GM12864 (cell line): ENCODE measurements around the gene SAFB2.

Experiments
- DNase-seq: peaks from one replicate; pipeline ENCODE4 v3.0.0-alpha.2; 2011; ENCODE audit warnings: low read depth
- H3K4me3 ChIP-seq: 2 replicates; pipeline ENCODE4 v1.5.1; 2011; ENCODE audit warnings: mild to moderate bottlenecking, low read depth, low read length, control low read depth
- TF ChIP-seq, protein P1 (sequence below): IDR thresholded peaks from 2 replicates; pipeline ENCODE4 v1.5.1; 2011; ENCODE audit warnings: low read depth, mild to moderate bottlenecking, moderate library complexity, low read length, control low read depth, inconsistent platforms; ENCODE audit errors: missing control alignments

SAFB2 gene

DNA sequence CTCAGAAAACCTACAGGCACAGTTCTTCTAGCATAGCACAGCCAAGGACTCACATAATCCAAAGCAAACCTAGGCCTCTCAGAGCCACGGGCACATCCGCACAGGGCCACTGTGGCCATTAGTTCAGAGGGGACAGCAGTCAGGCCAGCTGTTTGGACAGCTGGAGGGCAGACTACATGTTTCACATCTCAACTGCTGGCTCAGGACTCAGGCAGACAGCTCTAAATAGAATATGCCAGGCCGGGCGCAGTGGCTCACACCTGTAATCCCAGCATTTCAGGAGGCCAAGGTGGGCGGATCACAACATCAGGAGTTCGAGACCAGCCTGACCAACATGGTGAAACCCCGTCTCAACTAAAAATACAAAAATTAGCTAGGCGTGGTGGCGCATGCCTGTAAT is 26.8 kb downstream of the SAFB2 start:
- no peak for DNase-seq
- H3K4me3 ChIP-seq = no peak overlapping the region
- TF ChIP-seq, protein P1, sequence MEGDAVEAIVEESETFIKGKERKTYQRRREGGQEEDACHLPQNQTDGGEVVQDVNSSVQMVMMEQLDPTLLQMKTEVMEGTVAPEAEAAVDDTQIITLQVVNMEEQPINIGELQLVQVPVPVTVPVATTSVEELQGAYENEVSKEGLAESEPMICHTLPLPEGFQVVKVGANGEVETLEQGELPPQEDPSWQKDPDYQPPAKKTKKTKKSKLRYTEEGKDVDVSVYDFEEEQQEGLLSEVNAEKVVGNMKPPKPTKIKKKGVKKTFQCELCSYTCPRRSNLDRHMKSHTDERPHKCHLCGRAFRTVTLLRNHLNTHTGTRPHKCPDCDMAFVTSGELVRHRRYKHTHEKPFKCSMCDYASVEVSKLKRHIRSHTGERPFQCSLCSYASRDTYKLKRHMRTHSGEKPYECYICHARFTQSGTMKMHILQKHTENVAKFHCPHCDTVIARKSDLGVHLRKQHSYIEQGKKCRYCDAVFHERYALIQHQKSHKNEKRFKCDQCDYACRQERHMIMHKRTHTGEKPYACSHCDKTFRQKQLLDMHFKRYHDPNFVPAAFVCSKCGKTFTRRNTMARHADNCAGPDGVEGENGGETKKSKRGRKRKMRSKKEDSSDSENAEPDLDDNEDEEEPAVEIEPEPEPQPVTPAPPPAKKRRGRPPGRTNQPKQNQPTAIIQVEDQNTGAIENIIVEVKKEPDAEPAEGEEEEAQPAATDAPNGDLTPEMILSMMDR = no peak

DNA sequence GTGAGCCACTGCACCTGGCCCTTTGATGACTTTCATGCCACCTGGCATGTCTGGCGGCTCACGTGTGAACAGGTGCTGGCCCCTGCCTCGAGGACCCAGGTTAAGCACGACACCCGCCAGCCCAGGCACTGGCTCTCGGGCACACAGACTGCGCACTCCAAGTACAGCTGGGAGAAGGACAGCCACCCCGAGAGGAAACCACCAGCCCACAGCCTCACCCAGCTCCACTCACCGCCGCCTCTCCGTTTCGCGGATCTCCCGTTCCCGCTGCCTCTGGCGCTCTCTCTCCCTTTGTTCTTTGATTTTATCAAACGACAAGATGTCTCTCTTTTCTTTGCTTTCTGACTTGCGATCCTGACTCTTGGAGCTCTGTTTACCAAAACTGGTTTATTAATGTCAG is 27.4 kb downstream of the SAFB2 start:
- H3K4me3 ChIP-seq = no peak overlapping the region
- no peak for DNase-seq
- TF ChIP-seq, protein P1 = no peak

DNA sequence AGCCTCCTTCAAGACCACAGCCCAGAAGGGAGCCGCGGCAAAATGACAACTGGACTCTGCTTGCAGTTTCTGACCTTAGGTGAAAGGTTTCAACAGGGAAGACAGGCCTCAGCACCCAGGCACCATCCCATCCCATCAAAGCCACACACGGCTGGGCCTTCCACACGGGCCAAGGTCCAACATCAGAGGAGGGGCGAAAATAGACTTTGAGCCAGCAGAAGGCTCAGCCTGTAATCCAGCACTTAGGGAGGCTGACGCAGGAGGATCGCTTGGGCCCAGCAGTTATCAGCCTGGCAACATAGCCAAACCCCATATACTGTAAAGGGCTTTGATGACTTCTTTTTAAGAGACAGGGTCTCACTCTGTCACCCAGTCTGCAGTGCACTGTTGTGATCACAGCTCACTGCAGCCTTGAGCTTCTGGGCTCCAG is 28.0 kb downstream of the SAFB2 start:
- DNase-seq = no peak
- H3K4me3 ChIP-seq = no peak overlapping the region
- TF ChIP-seq, protein P1 = no peak

DNA sequence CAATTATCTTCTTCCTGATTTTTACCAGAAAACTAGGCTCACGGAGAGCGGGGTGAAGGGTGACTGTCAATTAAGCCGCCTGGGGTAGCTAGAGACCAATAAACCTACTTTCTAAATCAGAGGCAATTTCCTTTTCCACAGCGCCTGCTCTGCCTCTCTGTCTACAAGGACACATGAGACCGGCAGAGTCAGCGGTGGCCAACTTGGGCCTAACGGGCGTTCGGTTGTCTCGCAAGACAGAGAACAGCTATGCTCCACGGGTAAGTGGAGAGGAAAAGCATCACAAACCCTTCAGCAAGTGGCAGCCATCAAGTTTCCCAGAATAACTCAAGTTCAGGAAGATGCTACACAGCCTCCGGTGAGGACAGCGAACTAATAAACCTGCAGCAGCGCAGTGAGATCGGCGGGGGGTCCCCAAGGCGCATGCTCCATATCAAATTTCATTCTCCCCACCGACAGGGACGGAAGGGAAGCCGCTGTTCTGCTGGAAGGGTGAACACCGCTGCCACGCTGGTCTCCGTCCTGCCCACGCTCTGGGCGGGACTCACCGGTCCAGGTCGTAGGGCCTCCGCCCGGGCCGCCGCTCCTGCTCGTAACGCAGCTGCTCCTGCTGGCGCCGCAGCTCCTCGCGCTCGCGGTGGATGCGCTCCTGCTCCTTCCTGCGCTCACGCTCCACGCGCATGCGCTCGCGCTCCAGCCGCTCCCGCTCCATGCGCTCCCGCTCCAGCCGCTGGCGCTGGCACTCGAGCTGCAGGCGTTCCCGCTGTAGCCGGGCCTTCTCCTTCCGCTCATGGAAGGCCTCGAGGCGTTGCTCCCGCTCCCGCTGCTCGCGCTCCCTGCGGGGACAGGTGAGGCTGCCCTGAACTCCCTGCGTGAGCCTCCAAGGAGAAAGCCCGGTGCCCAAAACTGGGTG is 29.0 kb downstream of the SAFB2 start:
- DNase-seq = no peak
- TF ChIP-seq, protein P1 = no peak
- H3K4me3 ChIP-seq = no peak overlapping the region

DNA sequence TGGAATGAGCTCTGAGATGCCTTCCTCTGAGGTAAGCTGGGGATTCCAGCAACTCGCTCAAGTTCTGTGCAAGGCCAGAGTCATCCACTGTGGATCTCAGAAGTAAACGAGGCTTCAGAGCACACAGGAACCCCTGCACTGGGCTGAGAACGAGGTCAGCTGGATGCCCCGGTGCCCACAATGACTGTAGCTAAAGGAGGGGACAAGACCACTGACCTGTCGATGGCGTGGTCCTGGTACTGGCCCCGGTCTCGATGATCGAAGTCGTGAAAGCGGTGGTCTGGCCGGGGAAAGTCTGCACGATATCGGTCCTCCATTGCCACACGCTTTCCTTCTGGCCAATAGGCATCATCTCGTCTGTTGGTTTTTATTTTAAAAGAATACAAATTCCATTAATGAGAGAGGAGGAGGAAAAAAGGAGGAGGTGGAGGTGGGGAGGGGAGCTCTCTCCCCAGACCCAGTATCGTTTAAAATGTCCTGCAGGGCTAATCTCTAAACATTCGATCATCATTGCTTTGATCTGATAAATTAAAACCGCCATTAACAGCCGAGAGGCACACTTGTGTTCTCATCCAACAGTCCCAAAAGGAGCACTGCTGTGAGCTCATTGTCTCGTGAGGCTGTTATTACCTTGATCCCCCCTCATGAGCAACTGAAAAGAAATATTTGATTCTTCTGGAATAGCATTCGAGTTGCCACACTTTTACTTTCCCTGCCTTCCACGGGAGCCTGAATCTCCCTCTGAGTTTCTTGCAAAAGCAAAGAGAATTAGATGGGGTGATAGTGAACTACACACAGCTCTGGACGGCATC is 29.8 kb downstream of the SAFB2 start:
- no peak overlapping the region for H3K4me3 ChIP-seq
- TF ChIP-seq, protein P1 = no peak
- DNase-seq = no peak

DNA sequence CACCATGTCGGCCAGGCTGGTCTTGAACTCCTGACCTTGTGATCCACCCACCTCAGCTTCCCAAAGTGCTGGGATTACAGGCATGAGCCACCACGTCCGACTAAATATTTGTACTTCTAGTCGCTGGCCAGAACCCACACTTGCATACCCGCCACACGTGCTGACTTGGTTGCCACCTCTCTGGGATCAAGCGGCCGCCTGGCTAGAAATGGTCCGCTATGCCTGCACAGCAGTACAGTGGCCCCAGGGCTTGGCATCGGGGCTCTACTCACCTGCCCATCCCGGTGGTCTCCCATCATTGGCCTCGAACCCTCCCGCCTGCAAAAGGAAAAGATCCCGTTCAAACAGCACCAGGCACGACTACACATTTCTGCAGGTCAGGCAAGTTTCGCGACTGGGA is 31.1 kb downstream of the SAFB2 start:
- TF ChIP-seq, protein P1 = no peak
- DNase-seq = no peak
- no peak overlapping the region for H3K4me3 ChIP-seq
